Panc1 (cell line): Measurements from ENCODE around the gene MAPKAPK5.

Source experiments
- CTCF ChIP-seq: fragments of 450-650 bp; IDR thresholded peaks from 2 replicates; pipeline ENCODE4 v1.5.1; 2017; ENCODE audit warnings: mild to moderate bottlenecking
- REST ChIP-seq, 2 experiments: IDR thresholded peaks; 2 replicates each; pipeline ENCODE4 v1.6.1; 2011 to 2012; ENCODE audit warnings: low read depth in 2 of 2, control low read depth in 1 of 2, low read length in 1 of 2, mild to moderate bottlenecking in 1 of 2, moderate library complexity in 1 of 2; ENCODE audit not compliant: insufficient read depth in 1 of 2

DNA sequence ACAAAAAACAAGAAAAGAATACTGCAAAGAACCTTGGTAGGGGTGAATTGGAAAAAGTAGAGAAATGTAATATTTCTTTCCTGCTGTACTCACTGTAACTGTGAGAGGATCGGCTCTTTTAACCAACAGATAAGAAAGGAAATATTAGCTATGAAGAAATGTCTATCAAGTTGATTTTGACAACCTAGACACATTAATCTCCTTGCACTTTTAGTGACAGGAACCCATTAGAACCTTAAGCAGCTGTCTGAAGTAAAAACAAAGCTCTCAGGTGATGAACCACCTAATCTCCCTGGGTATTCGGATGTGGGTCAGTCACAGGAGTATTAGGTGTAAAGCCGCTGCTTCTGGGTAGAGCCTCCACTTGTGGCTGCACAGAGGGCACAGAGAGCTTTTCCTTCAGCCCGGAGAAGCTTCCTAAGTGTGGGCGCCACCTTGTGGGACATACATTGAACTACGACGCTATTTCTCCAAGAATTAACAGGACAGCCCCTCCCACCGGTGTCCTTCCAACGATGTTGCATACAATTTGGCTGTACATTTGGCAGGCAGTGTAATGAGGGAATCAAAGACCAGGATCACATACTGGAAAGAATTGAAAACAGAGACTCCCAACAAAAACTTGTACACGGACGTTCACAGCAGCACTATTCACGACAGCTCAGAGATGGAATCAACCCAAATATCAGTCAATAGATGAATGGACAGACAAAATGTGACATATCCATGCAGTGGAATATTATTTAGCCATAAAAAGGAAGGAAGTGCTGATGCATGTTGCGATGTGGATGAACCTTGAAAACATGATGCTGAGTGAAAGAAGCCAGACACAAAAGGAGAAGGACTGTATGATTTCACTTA, 28.9 kb upstream of the MAPKAPK5 start:
- TF ChIP-seq CTCF (peak; percentile 92), REST (IDR thresholded peaks at IDR 0.05; ENCODE audit: insufficient read depth in 1 of 2, low read depth in 2 of 2, low read length in 1 of 2) (no peak)
